A549 treated with CORT108297 at 1 μM for 4 hours (cell line): ENCODE data around the gene ZNF710. TPM values are rescaled to one million over a fixed set of nuclear protein-coding genes. Genes with fewer than 3 reads are reported as not detected.

Experiments
- total RNA-seq: library from RNA; stranded (reverse); fragments of 200-300 nt; extraction: Qiagen RNA extraction; gene quantifications from 5 replicates; pipeline ENCODE4 v1.2.3, GENCODE V29; 2022

Gene ZNF710, protein sequence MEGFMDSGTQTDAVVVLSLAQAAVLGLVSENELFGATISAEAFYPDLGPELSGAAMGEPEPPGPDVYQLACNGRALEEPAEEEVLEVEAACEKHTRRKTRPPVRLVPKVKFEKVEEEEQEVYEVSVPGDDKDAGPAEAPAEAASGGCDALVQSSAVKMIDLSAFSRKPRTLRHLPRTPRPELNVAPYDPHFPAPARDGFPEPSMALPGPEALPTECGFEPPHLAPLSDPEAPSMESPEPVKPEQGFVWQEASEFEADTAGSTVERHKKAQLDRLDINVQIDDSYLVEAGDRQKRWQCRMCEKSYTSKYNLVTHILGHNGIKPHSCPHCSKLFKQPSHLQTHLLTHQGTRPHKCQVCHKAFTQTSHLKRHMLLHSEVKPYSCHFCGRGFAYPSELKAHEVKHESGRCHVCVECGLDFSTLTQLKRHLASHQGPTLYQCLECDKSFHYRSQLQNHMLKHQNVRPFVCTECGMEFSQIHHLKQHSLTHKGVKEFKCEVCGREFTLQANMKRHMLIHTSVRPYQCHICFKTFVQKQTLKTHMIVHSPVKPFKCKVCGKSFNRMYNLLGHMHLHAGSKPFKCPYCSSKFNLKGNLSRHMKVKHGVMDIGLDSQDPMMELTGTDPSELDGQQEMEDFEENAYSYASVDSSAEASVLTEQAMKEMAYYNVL
- total RNA-seq, result 11.9 to 18.5 TPM (median 15.3 TPM) in 5 replicates

DNA sequence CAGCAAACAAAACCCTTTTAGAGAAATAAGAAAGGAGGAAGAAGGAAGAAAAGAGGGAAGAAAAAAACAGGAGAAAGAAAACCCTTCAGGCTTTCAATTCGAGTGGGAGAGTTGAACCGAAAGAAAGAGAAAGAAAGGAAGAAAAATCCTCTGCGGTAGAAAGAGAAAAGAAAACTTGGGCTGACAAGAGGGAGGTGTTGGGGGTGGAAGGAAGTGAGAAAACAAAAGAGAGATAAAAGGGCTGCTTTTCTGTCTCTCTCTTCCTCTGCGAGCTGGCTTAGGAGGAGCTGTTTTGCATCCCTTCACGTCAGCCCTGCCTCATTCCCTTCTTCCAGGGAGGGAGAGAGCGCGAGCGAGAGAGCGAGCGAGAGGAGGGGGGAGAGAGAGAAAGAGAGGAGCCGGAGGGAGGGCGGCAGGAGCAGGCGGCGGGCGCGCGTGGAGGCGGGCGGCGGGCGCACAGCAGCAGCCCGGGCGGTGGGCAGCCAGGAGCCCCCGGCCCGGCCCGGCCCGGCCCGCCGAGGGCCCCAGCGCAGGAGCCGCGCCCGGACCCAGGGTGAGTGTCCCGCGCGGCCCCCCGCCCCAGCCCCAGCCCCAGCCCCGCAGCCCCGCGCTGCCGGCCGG, at the start of gene ZNF710:
Gene ZNF710, plus strand, starts transcription at position 263 of the 621 bp plus-strand sequence. CDS start 65,814 bp downstream, outside the sequence.

DNA sequence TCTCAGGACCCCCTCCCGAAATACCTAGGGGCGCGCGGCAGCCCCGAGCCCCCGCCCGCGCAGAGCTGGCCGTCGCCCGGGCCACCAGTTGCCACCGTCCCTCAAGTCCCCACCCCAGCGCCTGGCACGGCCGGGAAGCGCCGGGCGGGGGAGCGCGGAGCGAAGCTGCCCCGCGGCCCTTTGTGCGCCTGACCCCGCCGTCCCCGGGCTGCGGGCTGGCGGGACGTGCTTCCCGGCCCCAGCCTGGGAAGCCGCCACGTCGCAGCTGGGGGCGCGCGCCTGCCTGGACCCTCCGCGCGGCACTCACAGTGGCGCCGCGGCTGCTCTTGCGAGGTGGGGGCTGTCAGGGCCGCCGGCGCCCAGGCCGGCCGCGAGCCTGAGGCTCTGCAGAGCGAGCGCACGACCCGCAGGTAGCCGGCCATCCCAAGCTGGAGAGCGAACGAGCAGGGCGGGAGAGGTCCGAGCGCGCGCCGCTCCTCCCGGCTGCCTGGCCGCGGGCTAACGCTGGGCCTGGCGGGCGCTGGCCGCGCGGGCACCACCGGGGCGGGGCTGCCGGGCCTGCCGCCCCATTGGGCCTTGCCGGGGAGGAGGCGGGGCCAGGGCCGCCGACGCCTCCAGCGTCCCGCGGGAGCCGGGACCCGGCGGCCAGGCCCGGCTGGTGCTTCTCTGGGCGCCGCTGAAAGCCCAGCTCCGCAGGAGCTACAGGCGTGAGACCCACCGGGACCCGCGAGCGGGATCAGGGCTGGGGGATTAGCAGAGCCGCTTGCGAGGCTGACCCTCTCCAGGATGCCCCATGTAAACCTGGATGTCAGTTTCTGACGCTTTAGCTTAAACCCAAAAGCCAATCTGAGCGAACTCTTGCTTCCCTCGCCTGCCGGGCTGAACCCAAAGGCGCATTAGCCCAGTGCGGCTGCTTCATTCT, 101.1 kb downstream of the ZNF710 start, which contains the start of gene IDH2:
Gene IDH2, minus strand, starts transcription at position 500 of the 922 bp plus-strand sequence. Its CDS starts 78 bp downstream, at position 422.

Other genes with a start within 250 kb of the ZNF710 start
- 0.10 to 0.81 TPM (median 0.47 TPM) in 5 replicates for gene MESP2, start 225.0 kb upstream of the ZNF710 start, total RNA-seq
- gene ANPEP, start 186.5 kb upstream of the ZNF710 start, total RNA-seq, result 37.6 to 48.1 TPM (median 44.0 TPM) in 5 replicates
- gene AP3S2, start 107.3 kb upstream of the ZNF710 start, total RNA-seq, result 34.8 to 82.2 TPM (median 38.8 TPM) in 5 replicates
- gene ARPIN, start 88.4 kb upstream of the ZNF710 start, total RNA-seq, result 10.3 to 13.7 TPM (median 12.1 TPM) in 5 replicates
- gene IDH2, start 101.1 kb downstream of the ZNF710 start, total RNA-seq, result 38.9 to 50.3 TPM (median 43.4 TPM) in 5 replicates
- 92.4 to 128 TPM (median 122 TPM) in 5 replicates for gene SEMA4B, start 200.0 kb downstream of the ZNF710 start, total RNA-seq
- 183 to 242 TPM (median 230 TPM) in 5 replicates for gene CIB1, start 232.6 kb downstream of the ZNF710 start, total RNA-seq
- 4.2 to 5.6 TPM (median 4.8 TPM) in 5 replicates for gene GDPGP1, start 232.9 kb downstream of the ZNF710 start, total RNA-seq
- gene TTLL13, start 248.2 kb downstream of the ZNF710 start, total RNA-seq, result 0.07 to 0.36 TPM (median 0.09 TPM) in 5 replicates